Measurements from ENCODE around the gene TMED4. TPM values are rescaled to one million over a fixed set of nuclear protein-coding genes. Genes with fewer than 3 reads are reported as not detected.

Gene TMED4
- total and polyA plus RNA-seq, 2 of the 13 experiments (the other 11 are each of a cell fraction or from before 2014, with no cell fraction given): 81.4 to 109 TPM

DNA sequence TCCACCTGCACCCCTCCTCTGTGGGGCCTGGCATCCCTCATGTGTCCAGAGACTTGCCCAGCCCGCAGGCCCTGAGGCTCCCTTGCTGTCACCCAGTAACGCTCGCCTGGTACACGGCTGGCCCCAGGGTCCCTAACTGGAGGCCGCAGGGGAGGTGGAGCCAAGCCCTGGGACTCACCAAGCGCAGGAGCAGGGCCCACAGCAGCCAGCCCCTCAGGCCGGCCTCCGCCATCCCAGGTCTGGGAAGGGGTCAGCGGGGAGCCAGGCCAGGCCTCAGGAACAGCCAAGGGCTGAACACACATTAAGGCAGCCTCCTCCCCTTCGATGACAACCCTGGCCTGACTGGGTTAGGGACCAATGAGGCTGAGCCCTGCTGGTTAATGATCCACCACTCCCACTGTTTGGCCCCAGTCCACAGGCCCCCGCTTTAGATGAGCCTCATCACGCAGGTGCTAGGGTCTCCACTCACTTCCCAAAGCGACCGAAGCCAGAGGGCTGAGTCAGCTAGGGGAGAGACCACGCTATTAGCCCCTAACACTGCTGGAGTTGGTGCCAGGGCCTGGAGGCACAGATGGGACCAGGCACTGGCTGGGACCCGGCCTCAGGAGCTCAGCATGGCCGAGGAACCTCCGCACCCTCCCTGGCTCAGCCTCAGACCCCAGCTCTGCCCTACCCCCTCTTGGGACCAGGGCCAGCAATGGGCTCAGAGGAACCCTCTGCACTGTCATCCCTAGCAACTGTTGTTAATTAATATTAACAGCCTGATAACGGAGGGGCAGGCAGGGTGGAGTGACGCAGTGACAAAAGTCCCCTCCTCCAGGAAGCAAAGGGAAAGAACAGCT is 40.8 kb downstream of the TMED4 start, which contains the start of gene NPC1L1 (continued):
- TF ChIP-seq MYNN (CRISPR knock-in tag; IDR thresholded peaks at IDR 0.05; ENCODE audit: low read depth) (no peak; the same call in 1 of the 2 replicates), ZNF546 (CRISPR knock-in tag; conservative IDR thresholded peaks at IDR 0.05) (no peak), ZNF296 (CRISPR knock-in tag; conservative IDR thresholded peaks at IDR 0.05) (no peak), UBTF (CRISPR knock-in tag; IDR thresholded peaks at IDR 0.05) (peak; percentile 96), HOXA5 (CRISPR knock-in tag; IDR thresholded peaks at IDR 0.05) (peak; percentile 79), ZNF382 (CRISPR knock-in tag; IDR thresholded peaks at IDR 0.05; ENCODE audit: borderline replicate concordance) (no peak), MNT (IDR thresholded peaks at IDR 0.05) (no peak; the same call in 1 of the 2 replicates), TMF1 (CRISPR knock-in tag; IDR thresholded peaks at IDR 0.05; ENCODE audit: low read depth) (no peak), ZSCAN21 (CRISPR knock-in tag; IDR thresholded peaks at IDR 0.05; ENCODE audit: borderline replicate concordance) (peak; percentile 92), NAIF1 (CRISPR knock-in tag; IDR thresholded peaks at IDR 0.05; ENCODE audit: borderline replicate concordance) (no peak), SIN3A (IDR thresholded peaks at IDR 0.05; ENCODE audit: borderline replicate concordance, low read depth, low read length) (peak; percentile 86), SOX5 (CRISPR knock-in tag; IDR thresholded peaks at IDR 0.05; ENCODE audit: borderline replicate concordance) (peak; percentile 49; the same call in 1 of the 2 replicates)
- TF ChIP-seq, protein P1, sequence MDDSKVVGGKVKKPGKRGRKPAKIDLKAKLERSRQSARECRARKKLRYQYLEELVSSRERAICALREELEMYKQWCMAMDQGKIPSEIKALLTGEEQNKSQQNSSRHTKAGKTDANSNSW (CRISPR knock-in tag; IDR thresholded peaks at IDR 0.05; ENCODE audit: borderline replicate concordance): no peak
- TF ChIP-seq, protein P2, sequence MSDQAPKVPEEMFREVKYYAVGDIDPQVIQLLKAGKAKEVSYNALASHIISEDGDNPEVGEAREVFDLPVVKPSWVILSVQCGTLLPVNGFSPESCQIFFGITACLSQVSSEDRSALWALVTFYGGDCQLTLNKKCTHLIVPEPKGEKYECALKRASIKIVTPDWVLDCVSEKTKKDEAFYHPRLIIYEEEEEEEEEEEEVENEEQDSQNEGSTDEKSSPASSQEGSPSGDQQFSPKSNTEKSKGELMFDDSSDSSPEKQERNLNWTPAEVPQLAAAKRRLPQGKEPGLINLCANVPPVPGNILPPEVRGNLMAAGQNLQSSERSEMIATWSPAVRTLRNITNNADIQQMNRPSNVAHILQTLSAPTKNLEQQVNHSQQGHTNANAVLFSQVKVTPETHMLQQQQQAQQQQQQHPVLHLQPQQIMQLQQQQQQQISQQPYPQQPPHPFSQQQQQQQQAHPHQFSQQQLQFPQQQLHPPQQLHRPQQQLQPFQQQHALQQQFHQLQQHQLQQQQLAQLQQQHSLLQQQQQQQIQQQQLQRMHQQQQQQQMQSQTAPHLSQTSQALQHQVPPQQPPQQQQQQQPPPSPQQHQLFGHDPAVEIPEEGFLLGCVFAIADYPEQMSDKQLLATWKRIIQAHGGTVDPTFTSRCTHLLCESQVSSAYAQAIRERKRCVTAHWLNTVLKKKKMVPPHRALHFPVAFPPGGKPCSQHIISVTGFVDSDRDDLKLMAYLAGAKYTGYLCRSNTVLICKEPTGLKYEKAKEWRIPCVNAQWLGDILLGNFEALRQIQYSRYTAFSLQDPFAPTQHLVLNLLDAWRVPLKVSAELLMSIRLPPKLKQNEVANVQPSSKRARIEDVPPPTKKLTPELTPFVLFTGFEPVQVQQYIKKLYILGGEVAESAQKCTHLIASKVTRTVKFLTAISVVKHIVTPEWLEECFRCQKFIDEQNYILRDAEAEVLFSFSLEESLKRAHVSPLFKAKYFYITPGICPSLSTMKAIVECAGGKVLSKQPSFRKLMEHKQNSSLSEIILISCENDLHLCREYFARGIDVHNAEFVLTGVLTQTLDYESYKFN (CRISPR knock-in tag; conservative IDR thresholded peaks at IDR 0.05): peak; percentile 71
- TF ChIP-seq, protein P3, sequence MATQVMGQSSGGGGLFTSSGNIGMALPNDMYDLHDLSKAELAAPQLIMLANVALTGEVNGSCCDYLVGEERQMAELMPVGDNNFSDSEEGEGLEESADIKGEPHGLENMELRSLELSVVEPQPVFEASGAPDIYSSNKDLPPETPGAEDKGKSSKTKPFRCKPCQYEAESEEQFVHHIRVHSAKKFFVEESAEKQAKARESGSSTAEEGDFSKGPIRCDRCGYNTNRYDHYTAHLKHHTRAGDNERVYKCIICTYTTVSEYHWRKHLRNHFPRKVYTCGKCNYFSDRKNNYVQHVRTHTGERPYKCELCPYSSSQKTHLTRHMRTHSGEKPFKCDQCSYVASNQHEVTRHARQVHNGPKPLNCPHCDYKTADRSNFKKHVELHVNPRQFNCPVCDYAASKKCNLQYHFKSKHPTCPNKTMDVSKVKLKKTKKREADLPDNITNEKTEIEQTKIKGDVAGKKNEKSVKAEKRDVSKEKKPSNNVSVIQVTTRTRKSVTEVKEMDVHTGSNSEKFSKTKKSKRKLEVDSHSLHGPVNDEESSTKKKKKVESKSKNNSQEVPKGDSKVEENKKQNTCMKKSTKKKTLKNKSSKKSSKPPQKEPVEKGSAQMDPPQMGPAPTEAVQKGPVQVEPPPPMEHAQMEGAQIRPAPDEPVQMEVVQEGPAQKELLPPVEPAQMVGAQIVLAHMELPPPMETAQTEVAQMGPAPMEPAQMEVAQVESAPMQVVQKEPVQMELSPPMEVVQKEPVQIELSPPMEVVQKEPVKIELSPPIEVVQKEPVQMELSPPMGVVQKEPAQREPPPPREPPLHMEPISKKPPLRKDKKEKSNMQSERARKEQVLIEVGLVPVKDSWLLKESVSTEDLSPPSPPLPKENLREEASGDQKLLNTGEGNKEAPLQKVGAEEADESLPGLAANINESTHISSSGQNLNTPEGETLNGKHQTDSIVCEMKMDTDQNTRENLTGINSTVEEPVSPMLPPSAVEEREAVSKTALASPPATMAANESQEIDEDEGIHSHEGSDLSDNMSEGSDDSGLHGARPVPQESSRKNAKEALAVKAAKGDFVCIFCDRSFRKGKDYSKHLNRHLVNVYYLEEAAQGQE (IDR thresholded peaks at IDR 0.05; ENCODE audit: borderline replicate concordance in 1 of 2, low read depth in 1 of 2, low read length in 2 of 2): peak in 1 of 2 experiments; percentile 64; a peak in 2 of 4 replicates
